Measurements from ENCODE around the gene ZNF177.

The ZNF177 gene

GRCh38 chr19:9348253-9348652 lies 14.6 kb upstream of the ZNF177 start:
- no peaks in the 10 kb centered on the region for H3K79me1 ChIP-seq (ENCODE audit: low read length)
- no peak overlapping the region for H3K23ac ChIP-seq (ENCODE audit: low read length)
- H3K9ac ChIP-seq (ENCODE audit: low read length): no peak overlapping the region
- no peak overlapping the region for H2BK15ac ChIP-seq (replicated peaks; ENCODE audit: low read depth)
- H3K4me2 ChIP-seq (ENCODE audit: low read length): no peak overlapping the region
- H2BK120ac ChIP-seq (ENCODE audit: low read depth, low read length): no peak overlapping the region
- no CpG with 5 or more reads among the region's 3 CpGs for WGBS (ENCODE audit: extremely low coverage, insufficient coverage, low lambda C conversion rate)
- no peak overlapping the region for H3K56ac ChIP-seq (ENCODE audit: low read length)
- H3K27me3 ChIP-seq (ENCODE audit: insufficient read depth, low read length, poor library complexity): no peaks in the 10 kb centered on the region
- no peak overlapping the region for H3K18ac ChIP-seq (ENCODE audit: low read length)
- H2AK5ac ChIP-seq (ENCODE audit: low read length): no peak overlapping the region
- H4K5ac ChIP-seq (ENCODE audit: low read length): no peak overlapping the region
- no peaks in the 10 kb centered on the region for H3K79me2 ChIP-seq (ENCODE audit: control insufficient read depth, insufficient read depth, low read length)
- H3K36me3 ChIP-seq (ENCODE audit: control insufficient read depth, insufficient read depth, low read length): peaks cover under 1% of the 10 kb centered on the region
- DNase-seq: no peak
- H2BK5ac ChIP-seq (ENCODE audit: low read length): no peak overlapping the region
- H3K27ac ChIP-seq (ENCODE audit: low read depth, low read length): no peak overlapping the region
- H3K4me3 ChIP-seq (ENCODE audit: low read length): no peak overlapping the region
- H4K8ac ChIP-seq (ENCODE audit: low read depth, low read length): no peak overlapping the region
- no peaks in the 10 kb centered on the region for H3K4me1 ChIP-seq (ENCODE audit: control insufficient read depth, low read depth, low read length)
- H3K4ac ChIP-seq (ENCODE audit: low read depth, low read length): no peak overlapping the region

GRCh38 chr19:9348671-9349070 lies 14.1 kb upstream of the ZNF177 start:
- Histone ChIP-seq H3K4me2 (ENCODE audit: low read length) (no peak overlapping the region), H3K4me3 (ENCODE audit: low read length) (no peak overlapping the region), H3K9ac (ENCODE audit: low read length) (no peak overlapping the region), H3K36me3 (ENCODE audit: control insufficient read depth, insufficient read depth, low read length) (no peaks in the 10 kb centered on the region), H4K8ac (ENCODE audit: low read depth, low read length) (no peak overlapping the region), H3K27me3 (ENCODE audit: insufficient read depth, low read length, poor library complexity) (no peaks in the 10 kb centered on the region), H3K4me1 (ENCODE audit: control insufficient read depth, low read depth, low read length) (no peaks in the 10 kb centered on the region), H2BK120ac (ENCODE audit: low read depth, low read length) (no peak overlapping the region), H3K79me2 (ENCODE audit: control insufficient read depth, insufficient read depth, low read length) (no peaks in the 10 kb centered on the region), H3K27ac (ENCODE audit: low read depth, low read length) (no peak overlapping the region), H4K5ac (ENCODE audit: low read length) (no peak overlapping the region), H2AK5ac (ENCODE audit: low read length) (no peak overlapping the region), H3K23ac (ENCODE audit: low read length) (no peak overlapping the region), H3K56ac (ENCODE audit: low read length) (no peak overlapping the region), H2BK15ac (replicated peaks; ENCODE audit: low read depth) (no peak overlapping the region), H3K18ac (ENCODE audit: low read length) (no peak overlapping the region), H3K79me1 (ENCODE audit: low read length) (no peaks in the 10 kb centered on the region), H2BK5ac (ENCODE audit: low read length) (no peak overlapping the region), H3K4ac (ENCODE audit: low read depth, low read length) (no peak overlapping the region)
- WGBS (ENCODE audit: extremely low coverage, insufficient coverage, low lambda C conversion rate): no CpG with 5 or more reads among the region's 22 CpGs
- no peak for DNase-seq

GRCh38 chr19:9352505-9352904 lies 10.3 kb upstream of the ZNF177 start:
- H4K8ac ChIP-seq (ENCODE audit: low read depth, low read length): no peak overlapping the region
- no peaks in the 10 kb centered on the region for H3K79me2 ChIP-seq (ENCODE audit: control insufficient read depth, insufficient read depth, low read length)
- no peak overlapping the region for H2AK5ac ChIP-seq (ENCODE audit: low read length)
- H3K79me1 ChIP-seq (ENCODE audit: low read length): no peaks in the 10 kb centered on the region
- H2BK15ac ChIP-seq (replicated peaks; ENCODE audit: low read depth): no peak overlapping the region
- DNase-seq: no peak
- H2BK120ac ChIP-seq (ENCODE audit: low read depth, low read length): no peak overlapping the region
- no peaks in the 10 kb centered on the region for H3K27me3 ChIP-seq (ENCODE audit: insufficient read depth, low read length, poor library complexity)
- H3K4ac ChIP-seq (ENCODE audit: low read depth, low read length): no peak overlapping the region
- H3K36me3 ChIP-seq (ENCODE audit: control insufficient read depth, insufficient read depth, low read length): no peaks in the 10 kb centered on the region
- no peak overlapping the region for H2BK5ac ChIP-seq (ENCODE audit: low read length)
- no peak overlapping the region for H3K9ac ChIP-seq (ENCODE audit: low read length)
- H3K4me1 ChIP-seq (ENCODE audit: control insufficient read depth, low read depth, low read length): no peaks in the 10 kb centered on the region
- H4K5ac ChIP-seq (ENCODE audit: low read length): no peak overlapping the region
- H3K18ac ChIP-seq (ENCODE audit: low read length): no peak overlapping the region
- no peak overlapping the region for H3K23ac ChIP-seq (ENCODE audit: low read length)
- no peak overlapping the region for H3K4me2 ChIP-seq (ENCODE audit: low read length)
- no peak overlapping the region for H3K4me3 ChIP-seq (ENCODE audit: low read length)
- H3K56ac ChIP-seq (ENCODE audit: low read length): no peak overlapping the region
- no CpG with 5 or more reads among the region's 2 CpGs for WGBS (ENCODE audit: extremely low coverage, insufficient coverage, low lambda C conversion rate)
- H3K27ac ChIP-seq (ENCODE audit: low read depth, low read length): no peak overlapping the region

- H3K27ac ChIP-seq (ENCODE audit: low read depth, low read length): no peak overlapping the region
- no peaks in the 10 kb centered on the region for H3K36me3 ChIP-seq (ENCODE audit: control insufficient read depth, insufficient read depth, low read length)
These were observed 9.8 kb upstream of the ZNF177 start for GRCh38 chr19:9353011-9353410.

GRCh38 chr19:9354651-9355050 lies 8.2 kb upstream of the ZNF177 start:
- no peaks in the 10 kb centered on the region for H3K79me2 ChIP-seq (ENCODE audit: control insufficient read depth, insufficient read depth, low read length)
- H3K4me3 ChIP-seq (ENCODE audit: low read length): no peak overlapping the region
- no peak overlapping the region for H3K4ac ChIP-seq (ENCODE audit: low read depth, low read length)
- H3K27me3 ChIP-seq (ENCODE audit: insufficient read depth, low read length, poor library complexity): no peaks in the 10 kb centered on the region
- H3K23ac ChIP-seq (ENCODE audit: low read length): no peak overlapping the region
- H2BK5ac ChIP-seq (ENCODE audit: low read length): no peak overlapping the region
- no peak overlapping the region for H3K56ac ChIP-seq (ENCODE audit: low read length)
- H3K4me1 ChIP-seq (ENCODE audit: control insufficient read depth, low read depth, low read length): no peaks in the 10 kb centered on the region
- no peaks in the 10 kb centered on the region for H3K79me1 ChIP-seq (ENCODE audit: low read length)
- no peak overlapping the region for H2AK5ac ChIP-seq (ENCODE audit: low read length)
- H3K36me3 ChIP-seq (ENCODE audit: control insufficient read depth, insufficient read depth, low read length): no peaks in the 10 kb centered on the region
- H2BK120ac ChIP-seq (ENCODE audit: low read depth, low read length): no peak overlapping the region
- H3K18ac ChIP-seq (ENCODE audit: low read length): no peak overlapping the region
- no peak overlapping the region for H4K8ac ChIP-seq (ENCODE audit: low read depth, low read length)
- H3K4me2 ChIP-seq (ENCODE audit: low read length): no peak overlapping the region
- H3K27ac ChIP-seq (ENCODE audit: low read depth, low read length): no peak overlapping the region
- DNase-seq: no peak
- WGBS (ENCODE audit: extremely low coverage, insufficient coverage, low lambda C conversion rate): no CpG with 5 or more reads among the region's 2 CpGs
- H4K5ac ChIP-seq (ENCODE audit: low read length): no peak overlapping the region
- H2BK15ac ChIP-seq (replicated peaks; ENCODE audit: low read depth): no peak overlapping the region
- no peak overlapping the region for H3K9ac ChIP-seq (ENCODE audit: low read length)

More at GRCh38 chr19:9353011-9353410, 9.8 kb upstream of the ZNF177 start:
- H3K23ac ChIP-seq (ENCODE audit: low read length): no peak overlapping the region
- DNase-seq: no peak
- H3K4ac ChIP-seq (ENCODE audit: low read depth, low read length): no peak overlapping the region
- H2AK5ac ChIP-seq (ENCODE audit: low read length): no peak overlapping the region
- H2BK5ac ChIP-seq (ENCODE audit: low read length): no peak overlapping the region
- H3K27me3 ChIP-seq (ENCODE audit: insufficient read depth, low read length, poor library complexity): no peaks in the 10 kb centered on the region
- no peak overlapping the region for H3K56ac ChIP-seq (ENCODE audit: low read length)
- H3K79me1 ChIP-seq (ENCODE audit: low read length): no peaks in the 10 kb centered on the region
- H3K18ac ChIP-seq (ENCODE audit: low read length): no peak overlapping the region
- H3K4me3 ChIP-seq (ENCODE audit: low read length): no peak overlapping the region
- no peak overlapping the region for H4K8ac ChIP-seq (ENCODE audit: low read depth, low read length)
- no peak overlapping the region for H4K5ac ChIP-seq (ENCODE audit: low read length)
- H3K4me2 ChIP-seq (ENCODE audit: low read length): no peak overlapping the region
- no peak overlapping the region for H2BK120ac ChIP-seq (ENCODE audit: low read depth, low read length)
- no peaks in the 10 kb centered on the region for H3K79me2 ChIP-seq (ENCODE audit: control insufficient read depth, insufficient read depth, low read length)
- no peaks in the 10 kb centered on the region for H3K4me1 ChIP-seq (ENCODE audit: control insufficient read depth, low read depth, low read length)
- H3K9ac ChIP-seq (ENCODE audit: low read length): no peak overlapping the region
- no peak overlapping the region for H2BK15ac ChIP-seq (replicated peaks; ENCODE audit: low read depth)

GRCh38 chr19:9370738-9371619 lies 8.2 kb downstream of the ZNF177 start:
- no peaks in the 10 kb centered on the region for H3K36me3 ChIP-seq (ENCODE audit: control insufficient read depth, insufficient read depth, low read length)
- WGBS (ENCODE audit: extremely low coverage, insufficient coverage, low lambda C conversion rate): no CpG with 5 or more reads among the region's 6 CpGs
- H3K79me1 ChIP-seq (ENCODE audit: low read length): no peaks in the 10 kb centered on the region
- H3K18ac ChIP-seq (ENCODE audit: low read length): no peak overlapping the region
- H3K9ac ChIP-seq (ENCODE audit: low read length): no peak overlapping the region
- no peak overlapping the region for H3K4me2 ChIP-seq (ENCODE audit: low read length)
- no peak overlapping the region for H4K5ac ChIP-seq (ENCODE audit: low read length)
- no peak overlapping the region for H2AK5ac ChIP-seq (ENCODE audit: low read length)
- H3K27me3 ChIP-seq (ENCODE audit: insufficient read depth, low read length, poor library complexity): no peaks in the 10 kb centered on the region
- no peak overlapping the region for H2BK15ac ChIP-seq (replicated peaks; ENCODE audit: low read depth)
- H3K4me3 ChIP-seq (ENCODE audit: low read length): no peak overlapping the region
- DNase-seq: no peak
- H3K27ac ChIP-seq (ENCODE audit: low read depth, low read length): no peak overlapping the region
- no peak overlapping the region for H3K4ac ChIP-seq (ENCODE audit: low read depth, low read length)
- no peak overlapping the region for H2BK5ac ChIP-seq (ENCODE audit: low read length)
- no peak overlapping the region for H3K56ac ChIP-seq (ENCODE audit: low read length)
- H3K79me2 ChIP-seq (ENCODE audit: control insufficient read depth, insufficient read depth, low read length): no peaks in the 10 kb centered on the region
- H3K23ac ChIP-seq (ENCODE audit: low read length): no peak overlapping the region
- no peak overlapping the region for H2BK120ac ChIP-seq (ENCODE audit: low read depth, low read length)
- H3K4me1 ChIP-seq (ENCODE audit: control insufficient read depth, low read depth, low read length): no peaks in the 10 kb centered on the region
- no peak overlapping the region for H4K8ac ChIP-seq (ENCODE audit: low read depth, low read length)

Measured in mesendoderm (in vitro differentiated cells).